NT2/D1 (cell line): ENCODE results near the gene VENTX.

Experiments used
- DNase-seq: peaks from one replicate; pipeline ENCODE4 v3.0.0-alpha.2; 2011; ENCODE audit warnings: low read depth, low spot score
- H3K27me3 ChIP-seq: 2 replicates; pipeline ENCODE4 v1.6.0; 2011; ENCODE audit warnings: mild to moderate bottlenecking; ENCODE audit not compliant: insufficient read length, insufficient read depth
- H3K36me3 ChIP-seq: 2 replicates; pipeline ENCODE4 v1.6.1; 2011; ENCODE audit warnings: mild to moderate bottlenecking, low read length, mixed read lengths; ENCODE audit not compliant: insufficient read depth, insufficient read length
- H3K4me1 ChIP-seq: 2 replicates; pipeline ENCODE4 v1.5.1; 2011; ENCODE audit not compliant: insufficient read depth, insufficient read length
- H3K4me3 ChIP-seq: 2 replicates; pipeline ENCODE4 v1.5.1; 2011; ENCODE audit warnings: low read depth; ENCODE audit not compliant: insufficient read length
- H3K9ac ChIP-seq: 2 replicates; pipeline ENCODE4 v1.6.0; 2011; ENCODE audit warnings: low read depth; ENCODE audit not compliant: insufficient read length
- H3K9me3 ChIP-seq: 2 replicates; pipeline ENCODE4 v1.5.1; 2011; ENCODE audit warnings: mild to moderate bottlenecking, low read length; ENCODE audit not compliant: insufficient read depth
- SUZ12 ChIP-seq: IDR thresholded peaks from 2 replicates; pipeline ENCODE4 v1.6.1; 2011; ENCODE audit not compliant: insufficient read length, insufficient read depth; ENCODE audit errors: extremely low read depth
- YY1 ChIP-seq: IDR thresholded peaks from 2 replicates; pipeline ENCODE4 v1.6.1; 2011; ENCODE audit not compliant: insufficient read length, insufficient read depth
- ZNF274 ChIP-seq: IDR thresholded peaks from 2 replicates; pipeline ENCODE4 v1.6.1; 2011; ENCODE audit warnings: mild to moderate bottlenecking, low read depth, low read length

Gene VENTX

DNA sequence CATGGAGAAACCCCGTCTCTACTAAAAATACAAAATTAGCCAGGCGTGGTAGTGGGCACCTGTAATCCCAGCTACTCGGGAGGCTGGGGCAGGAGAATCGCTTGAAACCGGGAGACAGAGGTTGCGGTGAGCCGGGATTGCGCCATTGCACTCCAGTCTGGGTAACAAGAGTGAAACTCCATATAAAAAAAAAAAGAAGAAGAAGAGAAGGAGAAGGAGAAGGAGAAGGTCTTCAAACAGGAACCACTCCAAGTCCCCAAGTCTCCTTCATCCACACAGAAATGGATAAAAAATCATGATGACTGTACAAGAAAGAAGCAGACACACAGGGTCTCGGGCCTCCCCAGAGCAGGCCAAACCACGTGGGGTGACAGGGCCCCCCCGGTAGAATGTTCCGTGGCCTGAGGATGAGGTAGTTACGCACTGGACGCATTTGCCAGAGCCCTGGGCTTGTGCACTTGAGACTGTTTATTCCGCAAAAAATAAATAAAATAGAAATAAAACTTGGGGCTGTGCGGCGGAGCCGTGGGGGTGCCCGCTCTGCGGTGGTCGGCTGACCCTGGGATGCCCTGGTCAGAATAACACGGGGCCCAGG is 15.8 kb downstream of the VENTX start:
- Histone ChIP-seq H3K27me3 (no peaks in the 10 kb centered on the region), H3K36me3 (no peaks in the 10 kb centered on the region), H3K4me3 (no peak overlapping the region), H3K9ac (no peak overlapping the region), H3K9me3 (no peaks in the 10 kb centered on the region), H3K4me1 (peaks cover 4% of the 10 kb centered on the region)
- TF ChIP-seq SUZ12: no peak
- TF ChIP-seq YY1: no peak
- TF ChIP-seq ZNF274: no peak
- DNase-seq: no peak

DNA sequence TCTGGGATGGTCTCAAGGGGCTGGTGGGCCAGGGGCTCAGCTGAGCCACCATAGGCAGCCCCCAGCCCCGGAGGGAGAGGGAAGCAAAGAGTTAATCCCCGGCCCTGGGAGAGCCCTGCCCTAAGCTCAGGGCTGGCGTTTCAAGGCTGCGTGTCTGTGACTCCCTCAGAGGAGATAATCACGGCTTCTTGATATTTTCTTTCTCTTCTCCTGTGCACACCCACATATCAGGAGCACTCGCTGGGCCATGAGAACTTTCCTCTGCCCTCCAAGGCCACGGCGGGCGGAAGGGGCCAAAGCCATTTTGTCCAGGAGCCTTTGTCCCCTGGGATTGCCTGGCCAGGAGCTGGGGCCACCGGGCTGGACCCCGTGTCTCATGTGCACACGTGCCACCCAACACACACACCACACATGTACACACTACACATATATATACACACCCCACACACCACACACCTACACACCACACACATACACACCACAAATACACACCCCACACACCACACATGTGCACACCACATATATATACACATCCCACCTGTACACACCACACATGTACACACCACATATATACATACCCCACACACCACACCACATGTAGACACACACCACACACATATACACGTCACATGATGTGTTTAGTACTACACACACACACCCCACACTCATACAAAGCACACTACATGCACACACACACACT is 16.9 kb downstream of the VENTX start:
- TF ChIP-seq ZNF274: no peak
- no peak for TF ChIP-seq YY1
- no peak for TF ChIP-seq SUZ12
- DNase-seq: no peak

DNA sequence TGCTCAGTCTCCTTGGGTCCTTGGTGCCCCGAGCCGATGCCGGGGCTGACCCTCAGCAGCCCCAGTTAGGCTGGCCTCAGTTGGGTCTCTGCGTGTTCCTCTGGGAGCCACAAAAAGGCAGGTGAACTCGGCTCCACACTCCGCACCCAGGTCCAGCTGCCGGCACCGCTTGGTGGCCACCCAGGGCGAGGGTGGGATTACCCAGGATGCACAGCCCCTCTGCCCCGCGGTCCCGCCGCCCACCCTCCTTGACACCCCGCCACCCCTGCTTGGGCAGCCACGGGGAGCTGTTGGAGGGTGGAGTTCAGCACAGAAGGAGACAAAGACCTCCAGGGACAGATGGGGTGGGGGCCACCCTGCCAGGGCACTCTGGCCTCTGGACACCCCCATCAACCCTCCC is 17.7 kb downstream of the VENTX start:
- Histone ChIP-seq H3K27me3 (peaks cover 8% of the 10 kb centered on the region), H3K9me3 (no peaks in the 10 kb centered on the region), H3K4me3 (no peak overlapping the region), H3K36me3 (no peaks in the 10 kb centered on the region), H3K9ac (no peak overlapping the region), H3K4me1 (peaks cover 4% of the 10 kb centered on the region)
- no peak for DNase-seq
- no peak for TF ChIP-seq ZNF274

More for the DNA sequence above, 16.9 kb downstream of the VENTX start:
- Histone ChIP-seq H3K27me3 (peaks cover 1% of the 10 kb centered on the region), H3K36me3 (no peaks in the 10 kb centered on the region), H3K9me3 (no peaks in the 10 kb centered on the region), H3K4me1 (peaks cover 4% of the 10 kb centered on the region), H3K9ac (no peak overlapping the region), H3K4me3 (no peak overlapping the region)

DNA sequence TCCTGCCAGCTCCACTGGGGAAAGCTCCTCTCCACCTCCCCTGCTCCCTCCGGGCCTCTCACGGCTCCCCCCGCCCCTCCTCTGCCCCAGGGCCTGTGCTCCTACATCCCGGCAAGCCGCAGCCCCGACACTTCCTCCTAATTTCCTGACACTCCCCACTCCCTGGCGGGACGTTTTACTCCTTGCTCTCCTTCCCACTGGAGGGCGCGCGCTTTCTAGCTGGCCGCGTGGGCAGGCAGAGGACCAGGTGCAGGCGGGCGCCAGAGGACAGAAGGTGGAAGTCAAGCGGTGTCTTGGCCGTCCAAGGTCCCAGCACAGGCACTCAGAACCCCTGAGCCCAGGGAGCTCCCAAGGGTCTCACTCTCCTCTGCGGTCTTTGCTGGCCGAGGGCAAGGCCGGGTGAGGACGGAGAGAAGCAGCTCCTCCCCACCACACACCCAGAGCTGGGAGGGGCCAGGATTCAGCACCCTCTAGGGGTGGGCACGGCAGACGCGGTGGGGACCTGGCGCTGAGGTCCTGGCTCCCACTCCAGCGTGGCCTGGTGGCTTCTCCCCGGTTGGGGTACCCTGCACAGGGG is 19.9 kb downstream of the VENTX start:
- peak overlapping the region; percentile 61 for H3K9ac ChIP-seq
- no peaks in the 10 kb centered on the region for H3K9me3 ChIP-seq
- peaks cover 8% of the 10 kb centered on the region for H3K4me1 ChIP-seq
- TF ChIP-seq YY1 (no peak), SUZ12 (no peak), ZNF274 (no peak)
- H3K4me3 ChIP-seq: peak overlapping the region; percentile 5
- peaks cover 25% of the 10 kb centered on the region for H3K27me3 ChIP-seq
- no peak for DNase-seq
- no peaks in the 10 kb centered on the region for H3K36me3 ChIP-seq

DNA sequence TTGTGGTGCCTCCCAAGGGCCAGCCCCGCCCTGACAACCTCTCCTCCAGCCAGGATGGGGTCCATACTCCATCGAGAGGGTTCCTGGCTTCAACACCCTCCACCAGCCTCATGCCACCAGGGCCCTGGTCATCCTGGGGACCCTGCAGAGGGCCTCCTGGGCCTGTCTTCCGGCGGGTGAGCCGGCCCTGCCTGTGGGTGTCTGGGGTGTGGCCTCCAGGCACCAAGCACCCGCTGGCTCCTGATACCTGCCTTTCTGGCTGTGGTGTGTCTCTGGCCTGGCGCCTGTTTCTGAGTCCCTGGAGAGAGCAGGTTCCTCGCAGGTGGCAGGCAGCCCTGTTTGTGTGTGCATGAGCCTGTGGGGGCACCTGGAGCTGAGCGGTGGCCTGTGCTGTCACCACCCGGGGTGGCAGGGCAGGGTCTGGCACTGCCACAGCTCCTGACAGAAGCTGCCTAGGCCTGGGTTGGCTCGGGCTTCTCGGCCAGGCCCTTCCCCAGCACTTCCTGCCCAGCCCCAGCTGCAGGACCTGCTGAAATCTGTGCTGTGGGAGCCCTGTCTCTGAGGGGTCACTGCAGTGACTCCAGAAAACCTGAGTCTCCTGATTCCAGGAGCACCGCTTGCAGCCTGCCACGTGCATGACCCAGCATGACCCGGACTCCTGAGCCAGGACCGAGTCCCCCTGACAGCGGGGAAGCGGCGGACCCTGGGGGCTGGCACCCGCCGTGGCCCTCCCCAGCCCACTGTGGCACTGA is 20.6 kb downstream of the VENTX start:
- no peak for DNase-seq
- Histone ChIP-seq H3K36me3 (no peaks in the 10 kb centered on the region), H3K27me3 (peaks cover 31% of the 10 kb centered on the region), H3K4me1 (peaks cover 8% of the 10 kb centered on the region), H3K4me3 (no peak overlapping the region), H3K9ac (peak overlapping the region; percentile 61), H3K9me3 (no peaks in the 10 kb centered on the region)
- TF ChIP-seq YY1: no peak
- no peak for TF ChIP-seq ZNF274
- TF ChIP-seq SUZ12: no peak

DNA sequence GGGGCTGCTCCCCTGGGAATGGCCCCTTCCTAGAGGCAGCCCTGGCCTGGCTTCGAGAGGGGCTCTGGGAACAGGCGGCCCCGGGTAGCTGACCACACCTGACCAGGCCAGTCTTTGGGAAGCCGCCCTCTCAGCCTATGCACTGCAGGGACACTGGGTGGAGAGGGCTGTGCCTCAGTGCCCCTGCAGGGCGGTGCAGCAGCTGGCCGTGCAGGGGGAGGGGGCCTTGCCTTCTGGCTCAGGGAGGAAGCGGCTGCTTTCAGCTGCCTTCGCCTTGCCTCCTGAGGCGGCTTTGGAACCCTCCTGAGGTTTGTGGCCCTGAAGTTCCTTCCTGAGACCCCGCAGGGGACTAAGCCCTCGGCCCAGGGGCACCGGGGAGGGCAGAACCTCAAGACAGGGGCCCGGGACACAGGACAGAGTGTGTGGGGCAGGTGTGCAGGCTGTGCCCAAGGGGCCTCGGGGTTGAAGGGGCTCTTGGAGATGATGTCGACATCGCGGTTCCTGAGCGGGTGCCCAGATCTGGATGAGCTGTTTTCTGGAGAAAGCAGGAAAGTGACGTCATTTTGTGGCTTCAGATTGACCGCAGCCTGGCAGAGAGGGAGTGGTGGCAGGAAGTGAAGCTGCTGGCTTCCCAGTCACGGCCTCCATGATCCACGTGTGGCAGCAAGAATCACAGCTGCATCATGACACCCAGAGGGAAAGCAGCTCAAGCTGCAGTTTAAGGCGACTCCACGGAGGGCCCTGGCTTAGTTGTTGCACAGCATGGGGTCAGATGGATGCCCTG is 21.4 kb downstream of the VENTX start:
- DNase-seq: no peak
- Histone ChIP-seq H3K36me3 (no peaks in the 10 kb centered on the region), H3K9ac (peak overlapping the region; percentile 61), H3K4me3 (no peak overlapping the region), H3K4me1 (peaks cover 8% of the 10 kb centered on the region), H3K9me3 (no peaks in the 10 kb centered on the region), H3K27me3 (peaks cover 35% of the 10 kb centered on the region)
- TF ChIP-seq YY1: no peak
- no peak for TF ChIP-seq ZNF274
- TF ChIP-seq SUZ12: no peak
